Erythroblast (primary cell): Measurements from ENCODE around the gene NOTCH2NLA.
"Not testable (repeated sequence)": the region's sequence is repeated elsewhere in the genome, so short reads cannot be mapped to it uniquely, and the experiment has no call there.

Experiments
- GATA1 ChIP-seq: IDR thresholded peaks from 2 replicates; pipeline ENCODE4 v1.6.1; 2011; ENCODE audit warnings: low read depth, mild to moderate bottlenecking, control low read depth, low read length, moderate library complexity
- POLR2A ChIP-seq: IDR thresholded peaks from 2 replicates; pipeline ENCODE4 v1.6.1; 2011; ENCODE audit warnings: mild to moderate bottlenecking, low read length

- not testable (repeated sequence) for TF ChIP-seq POLR2A, GATA1
Measured at GRCh38 chr1:146257992-146258552, 29.3 kb upstream of the NOTCH2NLA start.
